Right atrium auricular region (tissue), 2 donors: ENCODE data around the gene NT5C3B. TPM values are rescaled to one million over a fixed set of nuclear protein-coding genes. Genes with fewer than 3 reads are reported as not detected.
"Not testable (repeated sequence)": the region's sequence is repeated elsewhere in the genome, so short reads cannot be mapped to it uniquely, and the experiment has no call there.

ENCODE experiments used
- DNase-seq: peaks from one replicate; pipeline ENCODE4 v3.0.0-alpha.2; 2019; ENCODE audit warnings: low spot score
- H3K27ac ChIP-seq, 2 donors: fragments of 200-600 bp; sonication (generic); 1 replicate in 1 of 2; 2 replicates in 1 of 2; pipeline ENCODE4 v1.5.1; 2016 to 2019
- H3K27me3 ChIP-seq, 2 donors: fragments of 200-600 bp; sonication (generic); one replicate each; pipeline versions ENCODE4 v1.5.1 to v1.6.0; 2017 to 2019
- H3K36me3 ChIP-seq: fragments of 200-600 bp; sonication (generic); one replicate; pipeline ENCODE4 v1.5.1; 2016
- H3K4me1 ChIP-seq, 2 donors: fragments of 200-600 bp; sonication (generic); one replicate each; pipeline versions ENCODE4 v1.5.1 to v1.6.0; 2017 to 2019
- H3K4me3 ChIP-seq, 2 donors: fragments of 200-600 bp; sonication (generic); 1 replicate in 1 of 2; 2 replicates in 1 of 2; pipeline ENCODE4 v1.5.1; 2017 to 2019; ENCODE audit warnings: mild to moderate bottlenecking in 1 of 2, moderate library complexity in 1 of 2
- H3K9me3 ChIP-seq, 2 donors: fragments of 200-600 bp; sonication (generic); one replicate each; pipeline ENCODE4 v1.5.1; 2019
- total RNA-seq, 2 donors: library from RNA; depleted of rRNA; stranded (reverse); fragments of >200 nt; gene quantifications; one replicate each; pipeline ENCODE4 v1.1.0, GENCODE V29; 2016
- TF ChIP-seq, protein P1 (sequence below), 2 donors: fragments of 200-600 bp; sonication (generic); IDR thresholded peaks; one replicate each; pipeline ENCODE4 v1.5.1; 2019; ENCODE audit warnings: antibody characterized with exemption in 2 of 2

NT5C3B gene
- total RNA-seq = 10 to 100 TPM; 27.1 to 43.3 TPM

DNA sequence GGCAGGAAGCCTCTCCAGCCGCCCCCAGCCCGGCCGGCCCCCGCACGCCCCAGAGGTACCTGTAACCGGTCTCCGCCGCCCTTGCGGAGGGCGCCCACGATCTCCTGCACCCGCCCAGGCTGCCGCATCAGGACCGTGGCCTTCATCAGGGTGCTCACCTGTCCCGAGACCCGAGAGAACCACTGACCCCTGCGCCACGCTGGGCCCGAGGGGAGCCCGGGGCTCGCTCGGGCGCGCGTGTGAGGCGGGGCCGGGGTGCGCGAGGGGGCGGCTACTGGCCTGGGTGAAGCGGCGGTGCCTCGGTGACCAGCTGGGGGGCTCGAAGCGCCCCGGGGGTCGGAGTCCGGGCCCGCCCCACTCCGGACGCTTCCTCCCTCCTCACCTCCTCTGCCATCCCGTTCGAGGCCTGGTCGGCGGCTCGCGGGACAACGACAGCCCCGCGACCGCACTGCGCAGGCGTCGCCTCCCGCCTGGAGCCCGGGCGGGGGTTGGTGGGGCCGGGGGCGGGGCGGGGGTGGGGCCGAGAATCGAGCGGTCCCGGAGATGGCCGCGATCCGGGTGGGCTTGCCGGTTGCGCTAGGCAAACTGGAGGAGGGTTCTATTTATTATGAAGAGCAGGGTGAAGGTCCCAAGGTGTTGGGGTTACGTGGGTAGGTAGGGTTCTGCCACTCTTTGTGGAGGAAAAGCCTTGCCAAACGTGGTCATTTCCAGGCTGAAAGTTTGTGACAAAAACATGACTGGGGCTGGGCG lies at the start of gene NT5C3B:
Gene NT5C3B, minus strand, starts transcription at position 433 of the 750 bp plus-strand sequence. Its CDS starts 39 bp downstream, at position 394.
- no peaks in the 10 kb centered on the region for H3K27me3 ChIP-seq
- TF ChIP-seq, protein P1, sequence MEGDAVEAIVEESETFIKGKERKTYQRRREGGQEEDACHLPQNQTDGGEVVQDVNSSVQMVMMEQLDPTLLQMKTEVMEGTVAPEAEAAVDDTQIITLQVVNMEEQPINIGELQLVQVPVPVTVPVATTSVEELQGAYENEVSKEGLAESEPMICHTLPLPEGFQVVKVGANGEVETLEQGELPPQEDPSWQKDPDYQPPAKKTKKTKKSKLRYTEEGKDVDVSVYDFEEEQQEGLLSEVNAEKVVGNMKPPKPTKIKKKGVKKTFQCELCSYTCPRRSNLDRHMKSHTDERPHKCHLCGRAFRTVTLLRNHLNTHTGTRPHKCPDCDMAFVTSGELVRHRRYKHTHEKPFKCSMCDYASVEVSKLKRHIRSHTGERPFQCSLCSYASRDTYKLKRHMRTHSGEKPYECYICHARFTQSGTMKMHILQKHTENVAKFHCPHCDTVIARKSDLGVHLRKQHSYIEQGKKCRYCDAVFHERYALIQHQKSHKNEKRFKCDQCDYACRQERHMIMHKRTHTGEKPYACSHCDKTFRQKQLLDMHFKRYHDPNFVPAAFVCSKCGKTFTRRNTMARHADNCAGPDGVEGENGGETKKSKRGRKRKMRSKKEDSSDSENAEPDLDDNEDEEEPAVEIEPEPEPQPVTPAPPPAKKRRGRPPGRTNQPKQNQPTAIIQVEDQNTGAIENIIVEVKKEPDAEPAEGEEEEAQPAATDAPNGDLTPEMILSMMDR (IDR thresholded peaks at IDR 0.05) = no peak
- peak within 1 kb of the TSS; percentile 91 to 97 for H3K4me3 ChIP-seq
- peak within 1 kb of the TSS; percentile 80 to 83 for H3K27ac ChIP-seq
- H3K36me3 ChIP-seq = peaks cover 13% of the 10 kb centered on the region
- DNase-seq = no peak
- no peaks in the 10 kb centered on the region for H3K9me3 ChIP-seq
- peaks cover 0 to 18% of the 10 kb centered on the region in 2 donors for H3K4me1 ChIP-seq

DNA sequence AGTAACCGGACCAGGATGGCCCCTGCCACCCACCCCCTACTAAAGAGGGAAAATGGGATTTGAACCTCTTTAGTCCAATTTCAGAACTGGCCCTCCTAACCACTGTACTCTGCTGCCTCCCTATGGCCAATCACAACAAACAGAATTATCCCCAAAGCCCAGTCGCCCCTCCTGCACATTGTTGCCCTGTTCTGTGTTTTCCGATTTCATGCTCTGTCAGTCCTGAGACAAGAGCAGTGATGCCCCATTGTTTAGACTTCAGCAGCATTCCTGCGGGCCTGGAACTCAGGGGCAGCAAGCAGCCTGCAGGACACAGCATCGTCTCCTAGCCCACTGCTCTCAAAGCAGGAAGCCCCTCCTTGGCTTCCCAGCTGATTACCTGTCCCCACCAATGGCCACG lies 49.7 kb upstream of the NT5C3B start:
- Histone ChIP-seq H3K9me3 (no peaks in the 10 kb centered on the region), H3K27ac (no peak overlapping the region), H3K36me3 (peaks cover 76% of the 10 kb centered on the region), H3K4me3 (no peak overlapping the region), H3K27me3 (no peaks in the 10 kb centered on the region), H3K4me1 (no peaks in the 10 kb centered on the region)
- TF ChIP-seq, protein P1 (IDR thresholded peaks at IDR 0.05) = peak in 1 of 2 donors; percentile 38
- DNase-seq = no peak

DNA sequence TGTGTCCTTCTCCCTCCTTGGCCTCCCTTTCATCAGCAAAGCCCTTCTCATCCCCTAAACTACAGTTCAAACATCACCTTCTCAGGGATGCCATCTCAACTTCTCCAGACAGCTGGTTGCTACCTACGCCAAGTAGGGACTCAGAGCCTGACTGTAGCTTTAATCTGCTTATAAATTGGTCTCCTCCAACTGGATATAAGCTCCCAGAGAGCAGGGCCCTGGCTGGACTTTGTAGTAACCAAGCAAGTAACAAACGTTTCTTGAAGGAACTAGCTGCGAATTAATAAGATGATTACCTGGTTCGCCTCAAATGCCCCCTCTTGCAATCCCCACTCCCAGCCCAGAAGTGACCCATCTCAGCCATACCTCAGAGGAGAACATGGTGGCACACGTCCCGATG lies 46.7 kb upstream of the NT5C3B start:
- no peak overlapping the region for H3K4me3 ChIP-seq
- no peaks in the 10 kb centered on the region for H3K4me1 ChIP-seq
- no peaks in the 10 kb centered on the region for H3K27me3 ChIP-seq
- H3K9me3 ChIP-seq = no peaks in the 10 kb centered on the region
- peaks cover 68% of the 10 kb centered on the region for H3K36me3 ChIP-seq
- TF ChIP-seq, protein P1 (IDR thresholded peaks at IDR 0.05) = no peak
- no peak overlapping the region for H3K27ac ChIP-seq
- DNase-seq = no peak

DNA sequence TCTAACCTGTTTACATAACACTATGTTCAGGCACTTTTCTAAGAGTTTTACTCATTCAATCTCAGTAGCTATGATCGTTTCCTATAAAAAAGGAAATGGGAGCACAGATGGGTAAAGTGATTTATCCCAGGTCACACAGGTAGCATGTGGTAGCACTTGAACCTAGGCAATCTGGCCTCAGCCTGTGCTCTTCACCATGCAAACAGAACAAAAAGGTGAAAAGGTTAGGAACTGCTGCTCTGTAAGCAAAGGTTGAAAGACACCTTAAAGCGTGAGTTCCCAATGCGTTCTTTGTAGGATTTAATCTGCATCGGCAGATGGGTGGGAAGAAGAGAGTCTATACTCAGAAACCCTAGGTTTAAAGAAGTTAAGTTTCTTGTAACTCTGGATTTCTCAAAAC lies 44.1 kb upstream of the NT5C3B start:
- TF ChIP-seq, protein P1 (IDR thresholded peaks at IDR 0.05) = no peak
- Histone ChIP-seq H3K27ac (no peak overlapping the region), H3K9me3 (no peaks in the 10 kb centered on the region), H3K27me3 (no peaks in the 10 kb centered on the region), H3K4me1 (no peaks in the 10 kb centered on the region), H3K36me3 (peaks cover 52% of the 10 kb centered on the region), H3K4me3 (no peak overlapping the region)
- DNase-seq = no peak

DNA sequence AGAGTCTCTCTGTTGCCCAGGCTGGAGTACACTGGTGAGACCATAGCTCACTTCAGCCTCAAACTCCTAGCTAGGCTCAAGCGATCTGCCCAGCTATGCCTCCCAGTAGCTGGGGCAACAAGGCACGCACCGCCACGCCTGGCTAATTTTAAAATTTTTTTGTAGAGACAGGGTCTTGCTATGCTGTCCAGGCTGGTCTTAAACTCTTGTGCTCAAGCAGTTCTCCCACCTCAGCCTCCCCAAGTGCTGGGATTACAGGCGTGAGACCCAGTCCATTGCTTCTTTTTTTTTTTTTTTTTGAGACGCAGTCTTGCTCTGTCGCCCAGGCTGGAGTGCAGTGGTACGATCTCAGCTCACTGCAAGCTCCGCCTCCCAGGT lies 38.2 kb upstream of the NT5C3B start:
- not testable (repeated sequence) for H3K4me1 ChIP-seq, H3K9me3 ChIP-seq, H3K27me3 ChIP-seq, DNase-seq, H3K4me3 ChIP-seq, H3K27ac ChIP-seq
- peaks cover 64% of the 10 kb centered on the region for H3K36me3 ChIP-seq

DNA sequence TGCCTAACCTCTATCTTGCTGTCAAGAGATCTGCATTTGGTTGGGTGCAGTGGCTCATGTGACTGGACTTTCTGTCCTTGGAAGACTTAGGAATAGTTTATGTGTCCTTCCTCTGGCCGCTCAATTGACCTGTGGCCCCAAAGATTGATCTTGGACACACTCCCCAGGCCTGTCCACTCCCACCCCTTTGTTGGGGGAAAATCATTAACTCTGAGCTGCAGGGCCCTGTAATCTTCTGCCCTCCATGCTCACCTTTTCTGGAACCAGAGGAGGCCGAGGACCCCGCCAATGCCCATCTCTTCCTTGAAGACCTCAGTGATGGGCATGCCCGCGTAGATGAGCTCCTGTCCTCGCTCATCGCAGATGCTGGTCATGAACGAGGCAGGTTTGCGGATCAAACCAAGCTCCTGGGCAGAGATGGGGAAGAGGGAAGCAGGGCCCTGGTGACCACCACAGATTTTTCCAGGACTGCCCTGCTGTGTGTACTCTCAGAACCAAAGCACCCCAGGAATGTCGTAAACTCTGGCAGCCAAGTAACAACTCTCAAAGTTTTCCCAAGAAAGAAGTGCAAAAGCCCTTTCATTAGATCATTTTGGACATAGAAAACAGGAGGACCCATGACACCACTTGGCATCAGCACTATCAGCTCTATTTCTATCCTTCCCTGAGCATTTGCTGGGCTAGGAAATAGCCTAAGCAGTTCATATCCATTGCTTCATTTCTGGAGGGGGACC lies 37.7 kb upstream of the NT5C3B start:
- no peaks in the 10 kb centered on the region for H3K27me3 ChIP-seq
- H3K9me3 ChIP-seq = no peaks in the 10 kb centered on the region
- H3K4me3 ChIP-seq = no peak overlapping the region
- H3K4me1 ChIP-seq = no peaks in the 10 kb centered on the region
- TF ChIP-seq, protein P1 (IDR thresholded peaks at IDR 0.05) = no peak
- H3K36me3 ChIP-seq = peaks cover 64% of the 10 kb centered on the region
- DNase-seq = no peak
- H3K27ac ChIP-seq = no peak overlapping the region
